ENCODE measurements around the gene DLGAP1. TPM values are rescaled to one million over a fixed set of nuclear protein-coding genes. Genes with fewer than 3 reads are reported as not detected.

Gene DLGAP1
- total RNA-seq, 1 experiment from 2014 or later: 23.2 TPM

DNA sequence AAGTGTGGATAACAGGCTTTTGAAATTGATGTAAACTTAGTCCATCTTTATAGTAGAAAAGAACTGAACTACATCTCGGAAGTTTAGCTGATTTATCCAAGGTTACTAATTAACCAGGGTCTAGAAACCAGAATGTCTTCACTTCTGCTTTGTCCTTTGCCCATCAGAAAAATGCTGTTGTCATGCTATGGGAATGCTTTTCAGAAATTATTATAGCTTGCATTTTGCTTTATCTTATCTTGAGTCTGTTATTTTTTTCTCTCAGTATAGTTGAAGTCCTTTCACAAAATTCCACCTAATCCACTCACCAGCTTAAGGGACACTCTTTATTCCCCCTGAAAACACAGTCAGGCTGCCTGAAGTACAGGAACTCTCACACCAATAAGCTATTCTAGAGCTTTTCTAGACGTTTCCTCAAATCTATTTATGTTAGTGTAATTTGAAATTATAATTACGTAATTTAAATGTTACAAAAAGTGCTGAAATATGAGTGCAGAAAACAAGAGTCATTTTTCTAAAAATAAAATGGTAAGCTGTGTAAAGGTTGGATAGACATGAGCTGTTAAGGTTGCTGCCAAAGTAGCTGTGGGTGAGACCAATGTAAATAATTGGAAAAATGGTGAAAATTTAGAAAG is 548.9 kb downstream of the DLGAP1 start:
- Mint-ChIP-seq H3K9me3 (no peaks in the 10 kb centered on the region), H3K4me1 (peaks cover 12 to 17% of the 10 kb centered on the region in 2 experiments), H3K27me3 (ENCODE audit: low read depth) (no peaks in the 10 kb centered on the region), H3K27ac (no peak overlapping the region), H3K4me3 (no peak overlapping the region), H3K36me3 (ENCODE audit: insufficient read depth in 1 of 3, low read depth in 3 of 3) (no peaks in the 10 kb centered on the region)
- H3K4me1 ChIP-seq (ENCODE audit: insufficient read depth, low read length): no peaks in the 10 kb centered on the region
- no peak overlapping the region for H2AK5ac ChIP-seq (ENCODE audit: insufficient read length, low read length)
- no peak overlapping the region for H3K56ac ChIP-seq (ENCODE audit: insufficient read length, low read depth, low read length)
- no peak overlapping the region for H2BK5ac ChIP-seq (ENCODE audit: insufficient read length, low read length)
- H3K79me1 ChIP-seq (ENCODE audit: insufficient read depth, low read depth, low read length, poor library complexity, severe bottlenecking): no peaks in the 10 kb centered on the region
- no peak overlapping the region for H4K91ac ChIP-seq (ENCODE audit: insufficient read length, low read depth, low read length)
- H3K4ac ChIP-seq (ENCODE audit: low read depth, low read length): no peak overlapping the region
- H4K20me1 ChIP-seq (ENCODE audit: control insufficient read depth, insufficient read depth, insufficient read length): no peaks in the 10 kb centered on the region
- H3K23ac ChIP-seq (ENCODE audit: insufficient read length, low read depth, low read length): no peak overlapping the region
- H2BK20ac ChIP-seq (ENCODE audit: low read depth, low read length, poor library complexity, severe bottlenecking): no peak overlapping the region
- H3T11ph ChIP-seq (ENCODE audit: low read length): no peak overlapping the region
- no peak overlapping the region for H2AFZ ChIP-seq (ENCODE audit: low read length)
- H3K18ac ChIP-seq (ENCODE audit: insufficient read length, low read depth, low read length): no peak overlapping the region
- H3K79me2 ChIP-seq (ENCODE audit: insufficient read depth, low read length): no peaks in the 10 kb centered on the region
- no peaks in the 10 kb centered on the region for H3K23me2 ChIP-seq (ENCODE audit: insufficient read length, low read depth, low read length, poor library complexity, severe bottlenecking)
- no peak overlapping the region for H4K8ac ChIP-seq (replicated peaks; ENCODE audit: insufficient read length, low read depth, low read length)
- TF ChIP-seq, protein P1, sequence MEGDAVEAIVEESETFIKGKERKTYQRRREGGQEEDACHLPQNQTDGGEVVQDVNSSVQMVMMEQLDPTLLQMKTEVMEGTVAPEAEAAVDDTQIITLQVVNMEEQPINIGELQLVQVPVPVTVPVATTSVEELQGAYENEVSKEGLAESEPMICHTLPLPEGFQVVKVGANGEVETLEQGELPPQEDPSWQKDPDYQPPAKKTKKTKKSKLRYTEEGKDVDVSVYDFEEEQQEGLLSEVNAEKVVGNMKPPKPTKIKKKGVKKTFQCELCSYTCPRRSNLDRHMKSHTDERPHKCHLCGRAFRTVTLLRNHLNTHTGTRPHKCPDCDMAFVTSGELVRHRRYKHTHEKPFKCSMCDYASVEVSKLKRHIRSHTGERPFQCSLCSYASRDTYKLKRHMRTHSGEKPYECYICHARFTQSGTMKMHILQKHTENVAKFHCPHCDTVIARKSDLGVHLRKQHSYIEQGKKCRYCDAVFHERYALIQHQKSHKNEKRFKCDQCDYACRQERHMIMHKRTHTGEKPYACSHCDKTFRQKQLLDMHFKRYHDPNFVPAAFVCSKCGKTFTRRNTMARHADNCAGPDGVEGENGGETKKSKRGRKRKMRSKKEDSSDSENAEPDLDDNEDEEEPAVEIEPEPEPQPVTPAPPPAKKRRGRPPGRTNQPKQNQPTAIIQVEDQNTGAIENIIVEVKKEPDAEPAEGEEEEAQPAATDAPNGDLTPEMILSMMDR (conservative IDR thresholded peaks at IDR 0.05): no peak
- H4K5ac ChIP-seq (ENCODE audit: insufficient read length, low read depth, low read length): no peak overlapping the region
- H3K27ac ChIP-seq (ENCODE audit: insufficient read length, low read depth, low read length): no peak overlapping the region
- WGBS (ENCODE audit: extremely low coverage, insufficient read length, low lambda C conversion rate): 100% methylated on average over 1 of the region's 3 CpGs
- DNase-seq: no peak
- H3K4me2 ChIP-seq (ENCODE audit: insufficient read depth, insufficient read length, low read length): no peak overlapping the region
- no peaks in the 10 kb centered on the region for H3K27me3 ChIP-seq (ENCODE audit: insufficient read depth, low read length)
- no peak overlapping the region for H2BK12ac ChIP-seq (ENCODE audit: insufficient read length, low read depth, low read length)
- no peak overlapping the region for H2BK15ac ChIP-seq (ENCODE audit: low read depth, low read length)
- H3K9me3 ChIP-seq (ENCODE audit: control insufficient read depth, low read depth, low read length): no peaks in the 10 kb centered on the region
- H3K9ac ChIP-seq (ENCODE audit: extremely low read depth, insufficient read length, low read length): no peak overlapping the region
- H3K14ac ChIP-seq (ENCODE audit: insufficient read depth, low read length): no peak overlapping the region
- no peak overlapping the region for H2BK120ac ChIP-seq (ENCODE audit: low read depth, low read length, poor library complexity, severe bottlenecking)
